GM10847 (cell line): Measurements from ENCODE around the gene SCT.
A peak's percentile ranks its signal among the peaks of the same experiment; 100 is the strongest.

Experiments used
- POLR2A ChIP-seq: IDR thresholded peaks from 2 replicates; pipeline ENCODE4 v1.6.1; 2011; ENCODE audit not compliant: insufficient read length; ENCODE audit errors: extremely low read depth

The SCT gene

GRCh38 chr11:617912-618682, 8.9 kb downstream of the SCT start:
- TF ChIP-seq POLR2A = no peak

GRCh38 chr11:617199-617911, 9.6 kb downstream of the SCT start:
- no peak for TF ChIP-seq POLR2A

GRCh38 chr11:616320-617198, 10.4 kb downstream of the SCT start:
- TF ChIP-seq POLR2A = no peak

- peak; percentile 98 for TF ChIP-seq POLR2A
Measured at GRCh38 chr11:615504-616319, 11.3 kb downstream of the SCT start, which contains the start of gene IRF7. TSS of gene IRF7 (minus strand) at chr11:615950. CDS start at chr11:615364, 586 bp downstream.

GRCh38 chr11:614623-615503, 12.1 kb downstream of the SCT start:
- no peak for TF ChIP-seq POLR2A

GRCh38 chr11:614021-614622, 12.9 kb downstream of the SCT start:
- TF ChIP-seq POLR2A = peak; percentile 10

GRCh38 chr11:613369-613968, 13.5 kb downstream of the SCT start:
- peak; percentile 29 for TF ChIP-seq POLR2A

GRCh38 chr11:612961-613300, 14.1 kb downstream of the SCT start:
- TF ChIP-seq POLR2A = no peak

- no peak for TF ChIP-seq POLR2A
Measured at GRCh38 chr11:612201-612960, 14.6 kb downstream of the SCT start.

GRCh38 chr11:611001-611996, 15.7 kb downstream of the SCT start:
- peak; percentile 24 for TF ChIP-seq POLR2A

GRCh38 chr11:610146-610801, 16.7 kb downstream of the SCT start:
- TF ChIP-seq POLR2A = no peak
